ENCODE measurements around the gene UCN2. TPM values are rescaled to one million over a fixed set of nuclear protein-coding genes. Genes with fewer than 3 reads are reported as not detected.

Gene UCN2
- total and polyA plus RNA-seq, 9 donors = 0.18 to 0.22 (median 0.19) TPM; not detected in 5

- no peaks in the 10 kb centered on the region for H3K27me3 ChIP-seq
- TF ChIP-seq POLR2A (IDR thresholded peaks at IDR 0.05) (no peak), CTCF (IDR thresholded peaks at IDR 0.05) (no peak), EP300 (IDR thresholded peaks at IDR 0.05) (no peak)
- DNase-seq = no peak
- intact Hi-C loops (cut with DNase I) = loop anchor here in 2 of 4 donors (5.0 to 10.0 kb wide), 3 partner anchors 51 to 281 kb away; partner anchors contain the start of gene UQCRC1 (in 1 of the 2)
- 13 to 14% (median 14%) methylated on average over 29 of the region's 29 CpGs for WGBS, 3 donors
- no peaks in the 10 kb centered on the region for H3K9me3 ChIP-seq
- no peak overlapping the region for H3K27ac ChIP-seq
- H3K4me1 ChIP-seq (ENCODE audit: insufficient read depth) = peaks cover 8% of the 10 kb centered on the region
- no peaks in the 10 kb centered on the region for H3K36me3 ChIP-seq
- peak overlapping the region; percentile 56 for H3K4me3 ChIP-seq
These were observed 7.4 kb downstream of the UCN2 start for GRCh38 chr3:48555949-48556795.

GRCh38 chr3:48555231-48555948, 8.2 kb downstream of the UCN2 start:
- no peak for TF ChIP-seq CTCF (IDR thresholded peaks at IDR 0.05)
- no peak for TF ChIP-seq POLR2A (IDR thresholded peaks at IDR 0.05)
- no peak for TF ChIP-seq EP300 (IDR thresholded peaks at IDR 0.05)
- Histone ChIP-seq H3K27me3 (no peaks in the 10 kb centered on the region), H3K36me3 (no peaks in the 10 kb centered on the region), H3K4me3 (no peak overlapping the region), H3K9me3 (no peaks in the 10 kb centered on the region), H3K4me1 (ENCODE audit: insufficient read depth) (peaks cover 5% of the 10 kb centered on the region), H3K27ac (no peak overlapping the region)
- WGBS, 3 donors = 77 to 87% (median 84%) methylated on average over 10 of the region's 10 CpGs
- DNase-seq = no peak
- intact Hi-C loops (cut with DNase I) = loop anchor here in 2 of 4 donors (5.0 to 10.0 kb wide), 3 partner anchors 52 to 281 kb away; partner anchors contain the start of gene UQCRC1 (in 1 of the 2)

- WGBS, 3 donors = 86 to 92% (median 87%) methylated on average over 14 of the region's 14 CpGs
- H3K27ac ChIP-seq = no peak overlapping the region
- intact Hi-C loops (cut with DNase I) = loop anchor here in 3 of 4 donors (2.0 to 10.0 kb wide), 6 partner anchors 89 to 282 kb away; no protein-coding TSS in a partner anchor
- H3K4me3 ChIP-seq = no peak overlapping the region
- TF ChIP-seq EP300 (IDR thresholded peaks at IDR 0.05) (no peak), POLR2A (IDR thresholded peaks at IDR 0.05) (no peak), CTCF (IDR thresholded peaks at IDR 0.05) (no peak)
- no peak for DNase-seq
- no peaks in the 10 kb centered on the region for H3K36me3 ChIP-seq
- peaks cover 3% of the 10 kb centered on the region for H3K4me1 ChIP-seq (ENCODE audit: insufficient read depth)
- H3K27me3 ChIP-seq = no peaks in the 10 kb centered on the region
- H3K9me3 ChIP-seq = no peaks in the 10 kb centered on the region
These were observed 9.4 kb downstream of the UCN2 start for GRCh38 chr3:48553886-48554845.
